ENCODE measurements around the gene SIX2.
A peak's percentile ranks its signal among the peaks of the same experiment; 100 is the strongest.

The SIX2 gene

DNA sequence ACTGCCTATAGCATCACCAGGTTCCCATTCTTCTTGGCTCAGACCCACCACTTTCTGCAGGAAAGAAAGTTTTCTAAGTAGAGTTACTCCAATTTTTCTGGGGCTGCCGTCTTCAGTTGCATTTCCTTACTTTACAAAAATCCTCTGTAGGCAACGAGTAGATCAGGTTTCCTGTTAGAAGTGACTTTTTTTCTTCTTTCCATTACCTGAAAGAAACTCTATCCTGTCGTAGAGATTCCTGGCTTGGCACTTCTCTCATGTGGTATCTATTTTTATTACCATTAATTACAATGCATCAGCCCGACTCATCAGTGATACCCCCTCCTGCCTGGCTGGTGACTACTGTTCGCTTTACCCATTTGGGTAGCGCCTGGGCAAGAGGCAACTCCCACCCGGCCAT lies 5.6 kb upstream of the SIX2 start:
- no peak for DNase-seq

DNA sequence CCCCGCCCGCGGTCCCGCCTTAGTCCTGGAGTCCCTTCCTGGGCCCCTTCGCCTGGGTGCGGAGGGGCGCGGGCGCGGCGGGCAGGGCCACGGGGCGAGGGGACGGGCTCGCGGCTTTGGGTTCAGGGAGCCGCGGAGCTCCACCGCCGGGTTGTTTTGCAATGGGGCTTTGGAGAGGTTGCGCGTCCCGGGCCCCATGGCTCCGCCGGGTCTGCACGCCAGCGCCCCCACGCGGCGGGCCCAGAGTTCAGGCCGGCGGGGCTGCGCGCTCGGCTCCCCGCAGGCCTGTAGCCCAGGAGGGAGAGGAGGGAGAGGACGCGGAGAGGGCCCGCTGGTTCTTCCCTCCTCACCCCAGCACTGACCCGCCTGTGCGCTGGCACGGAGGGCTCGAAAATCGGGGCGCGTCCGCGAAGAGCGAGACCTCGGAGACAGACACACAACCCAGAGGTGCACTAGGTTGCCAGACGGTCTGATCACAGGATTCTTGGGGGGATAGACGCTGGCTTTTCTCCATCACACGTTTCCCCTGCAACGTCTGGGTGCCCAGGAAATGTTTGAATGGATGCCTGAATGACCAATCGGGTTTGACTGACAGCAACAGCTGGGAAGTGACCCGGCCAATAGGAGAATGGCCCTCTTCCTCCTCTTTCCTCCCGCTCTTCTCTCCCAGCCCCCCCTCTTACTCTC lies 4.9 kb upstream of the SIX2 start:
- DNase-seq = peak; percentile 80

DNA sequence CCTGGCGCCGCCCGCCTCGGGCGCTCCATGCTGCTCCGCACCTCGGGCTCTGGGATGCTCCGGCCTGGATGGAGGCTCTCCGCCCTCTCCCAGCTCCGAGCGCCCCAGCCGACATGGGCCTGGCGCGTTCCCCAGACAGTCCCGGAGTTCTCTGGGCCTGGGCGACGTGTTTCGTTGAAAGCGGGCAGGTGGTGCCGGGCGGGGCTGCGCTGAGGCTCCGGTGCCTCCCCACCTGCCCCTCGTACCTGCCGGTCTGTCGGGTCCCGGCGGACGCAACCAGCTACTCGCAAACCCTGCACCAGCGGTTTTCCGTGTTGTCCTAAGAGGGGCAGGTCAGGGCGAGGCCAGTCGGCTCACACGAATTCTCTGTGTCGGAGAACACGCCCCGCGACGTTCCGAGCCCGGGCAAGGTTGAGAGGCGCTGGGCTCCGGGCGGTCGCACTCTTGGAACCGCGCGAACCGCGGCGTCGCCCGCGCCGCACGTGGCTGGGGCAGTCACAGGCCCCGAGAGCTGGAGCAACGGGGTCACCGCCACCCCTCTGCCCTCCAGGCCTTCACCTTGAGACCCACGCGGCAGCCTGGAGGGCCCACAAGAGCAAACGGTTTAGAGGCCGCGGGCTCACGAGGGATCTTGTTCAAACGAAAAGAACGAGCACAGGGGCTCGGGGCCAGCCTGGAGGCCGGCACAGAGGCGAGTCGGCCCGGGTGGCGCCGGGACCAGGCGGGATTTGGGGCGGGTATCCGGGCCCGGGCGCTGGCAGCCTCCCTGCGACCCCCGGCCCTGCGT lies 4.2 kb upstream of the SIX2 start:
- DNase-seq = no peak

DNA sequence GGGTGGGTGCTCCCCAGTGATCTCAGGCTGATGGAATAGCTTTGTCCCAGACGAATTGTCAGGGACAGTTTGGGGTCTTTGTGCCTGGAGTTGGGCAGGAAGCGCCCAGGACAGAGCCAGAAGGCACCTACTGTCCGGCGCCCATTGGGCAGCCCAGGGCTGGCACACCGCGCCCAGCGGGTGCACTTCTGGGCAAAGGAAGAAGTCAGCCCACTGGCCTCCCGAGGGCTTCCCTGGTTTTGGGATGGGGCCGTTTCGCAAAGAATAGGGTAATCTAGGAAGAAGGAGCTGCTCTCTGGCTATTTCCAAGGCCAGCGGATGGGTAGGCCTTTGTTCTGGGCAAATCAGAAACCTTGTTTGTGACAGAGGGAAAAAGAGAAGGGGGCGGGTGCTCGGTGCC lies 3.5 kb upstream of the SIX2 start:
- no peak for DNase-seq

DNA sequence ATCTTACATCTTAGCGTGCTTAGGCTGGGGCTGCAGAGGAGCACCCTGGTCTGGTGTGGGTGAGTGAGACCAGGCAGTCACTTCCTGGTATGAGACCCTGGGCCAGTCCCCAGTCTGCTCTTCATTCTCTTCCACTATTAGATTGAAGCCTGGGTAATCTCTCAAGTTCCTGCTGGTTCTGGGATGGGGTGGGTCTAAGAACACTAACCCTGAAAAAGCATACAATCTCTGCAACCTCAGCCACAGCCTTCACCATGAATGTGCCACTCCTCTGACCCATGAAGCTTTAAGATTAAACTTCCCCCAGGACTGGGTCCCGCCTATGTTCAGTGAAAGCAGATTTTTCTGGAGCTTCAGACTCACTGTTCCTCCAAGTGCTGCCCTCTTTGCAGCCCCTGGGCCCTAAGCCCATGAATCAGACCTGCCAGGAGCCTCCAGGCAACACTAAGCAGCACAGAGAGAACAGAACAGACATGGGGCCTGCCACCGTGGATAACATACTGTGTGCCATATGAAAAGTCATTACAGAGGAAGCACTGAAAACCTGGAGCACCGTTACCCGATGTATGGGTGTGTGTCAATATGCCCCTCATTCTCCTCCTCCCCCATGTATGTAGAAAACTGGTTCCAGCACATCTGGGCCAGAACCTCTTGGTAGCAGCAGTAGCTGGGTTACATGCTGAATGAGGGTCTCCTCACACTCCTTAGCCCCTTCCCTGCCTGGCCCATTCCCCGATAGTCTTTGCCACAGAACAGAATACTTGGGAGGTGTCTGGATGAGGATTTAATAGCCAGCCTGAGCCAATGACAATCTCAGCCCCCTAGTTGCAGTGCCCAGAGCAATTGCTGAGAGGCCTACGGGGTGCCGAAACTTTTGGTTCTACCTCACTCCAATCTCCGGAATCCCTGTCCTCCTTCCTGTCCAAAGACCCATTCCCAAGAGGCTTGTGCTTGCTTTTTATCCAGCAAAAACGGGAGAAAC lies 2.7 kb upstream of the SIX2 start:
- no peak for DNase-seq

DNA sequence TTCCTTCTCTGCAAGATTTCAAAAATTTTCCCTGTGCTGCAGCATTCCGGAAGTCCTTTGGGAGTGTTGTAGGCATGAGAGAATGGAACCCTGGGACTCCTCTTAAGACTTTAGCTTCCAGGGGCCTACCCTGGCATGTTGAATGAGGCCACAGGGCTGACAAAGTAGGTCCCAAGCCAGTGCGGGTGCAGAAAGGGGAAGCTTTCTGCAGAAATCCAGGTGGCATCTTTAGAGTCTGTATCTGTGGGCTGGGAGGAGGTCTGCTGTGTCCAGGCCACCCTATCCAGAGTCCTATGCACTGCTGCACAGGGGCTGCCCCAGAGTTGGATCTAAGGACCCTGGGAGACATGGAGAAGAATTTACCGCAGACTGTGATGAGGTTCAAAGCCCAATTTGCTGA lies 1.9 kb upstream of the SIX2 start:
- no peak for DNase-seq

DNA sequence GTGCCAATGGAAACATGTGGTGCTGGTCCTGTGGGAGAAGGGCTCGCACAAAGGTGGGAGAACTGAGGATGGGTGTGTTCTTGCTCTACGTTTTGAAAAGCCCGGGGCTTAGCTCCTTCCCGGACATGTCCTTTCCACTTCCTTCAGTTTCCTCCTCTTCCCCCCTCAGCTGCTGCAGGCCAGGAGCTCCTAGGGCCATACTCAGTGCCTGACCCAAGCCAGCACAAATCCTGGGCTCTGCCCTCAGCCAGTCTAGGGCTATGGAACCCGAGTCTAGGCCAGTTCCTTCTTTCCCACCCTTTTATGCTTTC lies 1.4 kb upstream of the SIX2 start:
- peak; percentile 46 for DNase-seq

DNA sequence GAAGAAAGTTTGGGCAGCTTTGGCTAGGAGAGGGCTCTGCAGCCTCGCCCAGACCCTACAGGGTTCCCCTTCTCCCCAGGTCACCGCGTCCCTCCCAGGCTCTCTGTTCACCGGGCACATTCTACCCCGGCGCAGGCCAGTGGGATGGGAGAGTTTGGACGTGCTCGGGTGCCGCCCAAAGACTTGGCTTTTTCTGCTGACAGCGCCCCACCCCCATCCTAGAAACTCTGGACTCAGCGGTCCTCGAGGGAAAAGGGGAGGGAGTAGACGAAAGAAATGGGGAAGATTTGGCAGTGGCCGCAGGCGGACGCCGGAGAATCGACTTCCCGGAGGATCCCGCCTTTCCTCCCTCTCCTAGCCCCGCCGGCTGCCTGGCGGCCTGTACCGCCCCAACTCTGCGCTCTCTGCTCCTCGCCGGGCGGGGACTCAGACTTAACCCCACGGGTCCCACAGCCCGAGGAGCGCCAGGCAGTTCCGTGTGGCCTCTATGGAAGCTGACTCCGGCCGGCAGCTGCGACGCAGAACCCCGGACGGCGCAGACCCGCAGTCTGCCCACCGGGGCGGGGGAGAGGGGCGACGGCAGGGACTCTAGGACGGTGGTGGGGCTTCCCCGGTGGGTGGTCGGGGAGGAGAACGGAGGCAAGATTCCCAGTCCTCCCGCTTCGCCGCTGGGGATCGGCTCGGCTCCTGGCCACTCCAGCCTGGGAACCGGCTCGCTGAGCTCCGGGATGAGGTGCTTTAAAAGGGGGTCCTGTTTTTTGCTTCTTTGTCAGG lies 863 bp upstream of the SIX2 start:
- peak; percentile 71 for DNase-seq

DNA sequence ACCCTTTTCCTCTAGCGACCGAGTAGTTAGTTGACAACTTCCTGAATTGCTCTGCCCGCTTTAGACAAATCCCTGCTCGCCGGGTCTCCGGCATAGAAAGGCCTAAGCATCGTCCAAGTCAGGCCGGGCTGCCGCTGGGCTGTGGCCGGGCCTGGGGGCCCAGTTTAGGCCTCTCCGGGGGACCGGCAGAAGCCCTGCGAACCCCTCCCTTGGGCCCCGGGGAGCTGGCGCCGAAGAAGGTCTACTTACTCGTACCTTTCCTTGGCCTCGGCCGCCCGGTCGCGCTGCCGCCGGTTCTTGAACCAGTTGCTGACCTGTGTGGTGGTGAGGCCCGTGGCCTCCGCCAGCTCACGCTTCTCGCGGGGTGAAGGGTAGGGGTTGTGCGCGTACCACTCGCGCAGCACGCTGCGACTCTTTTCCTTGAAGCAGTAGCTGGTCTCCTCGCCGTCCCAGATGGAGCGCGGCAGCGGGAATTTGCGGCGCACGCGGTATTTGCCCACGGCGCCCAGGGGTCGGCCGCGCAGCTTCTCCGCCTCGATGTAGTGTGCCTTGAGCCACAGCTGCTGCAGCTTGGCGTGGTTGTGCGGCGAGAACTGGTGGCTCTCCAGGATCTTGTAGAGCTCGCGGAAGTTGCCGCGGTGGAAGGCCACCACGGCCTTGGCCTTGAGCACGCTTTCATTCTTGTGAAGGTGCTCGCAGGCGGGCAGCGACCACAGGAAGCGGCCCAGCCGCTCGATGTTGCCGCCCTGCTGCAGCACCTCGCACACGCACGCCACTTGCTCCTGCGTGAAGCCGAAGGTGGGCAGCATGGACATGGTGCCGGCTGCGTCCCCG lies 739 bp downstream of the SIX2 start:
- DNase-seq = peak; percentile 34

DNA sequence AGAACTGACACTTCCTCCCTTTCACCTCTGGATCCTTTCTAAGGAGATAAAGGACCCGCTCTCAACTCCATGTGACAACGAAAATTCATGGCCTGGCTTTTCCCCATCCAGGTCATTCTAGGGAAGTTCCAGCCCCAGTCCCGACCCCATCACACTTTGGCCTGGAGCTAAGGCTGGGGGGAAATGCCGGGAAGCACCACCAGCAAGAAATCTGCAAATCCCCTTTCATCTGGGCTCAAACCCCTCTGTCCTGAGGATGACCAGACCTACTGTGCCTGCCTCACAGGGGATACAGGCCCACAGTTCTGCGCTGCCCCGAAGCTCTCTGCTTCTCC lies 1.3 kb downstream of the SIX2 start:
- no peak for DNase-seq

DNA sequence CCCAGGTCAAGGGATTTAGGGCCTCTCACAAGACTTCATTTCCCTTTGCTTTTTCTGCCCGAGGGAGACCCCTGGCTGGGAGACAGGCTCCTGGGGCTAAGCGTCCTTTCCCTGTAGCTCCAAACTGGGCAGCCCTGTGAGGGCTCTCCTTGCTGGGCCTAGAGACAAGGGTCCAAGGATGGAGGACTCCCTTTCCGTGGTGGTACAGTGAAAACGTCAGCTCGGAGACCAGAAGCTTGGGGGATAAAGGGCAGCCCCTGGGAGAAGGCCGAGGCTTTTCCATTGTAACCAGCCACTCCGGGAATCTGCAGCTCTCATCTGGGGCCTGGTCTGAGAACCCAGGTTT lies 2.3 kb downstream of the SIX2 start:
- DNase-seq = no peak

DNA sequence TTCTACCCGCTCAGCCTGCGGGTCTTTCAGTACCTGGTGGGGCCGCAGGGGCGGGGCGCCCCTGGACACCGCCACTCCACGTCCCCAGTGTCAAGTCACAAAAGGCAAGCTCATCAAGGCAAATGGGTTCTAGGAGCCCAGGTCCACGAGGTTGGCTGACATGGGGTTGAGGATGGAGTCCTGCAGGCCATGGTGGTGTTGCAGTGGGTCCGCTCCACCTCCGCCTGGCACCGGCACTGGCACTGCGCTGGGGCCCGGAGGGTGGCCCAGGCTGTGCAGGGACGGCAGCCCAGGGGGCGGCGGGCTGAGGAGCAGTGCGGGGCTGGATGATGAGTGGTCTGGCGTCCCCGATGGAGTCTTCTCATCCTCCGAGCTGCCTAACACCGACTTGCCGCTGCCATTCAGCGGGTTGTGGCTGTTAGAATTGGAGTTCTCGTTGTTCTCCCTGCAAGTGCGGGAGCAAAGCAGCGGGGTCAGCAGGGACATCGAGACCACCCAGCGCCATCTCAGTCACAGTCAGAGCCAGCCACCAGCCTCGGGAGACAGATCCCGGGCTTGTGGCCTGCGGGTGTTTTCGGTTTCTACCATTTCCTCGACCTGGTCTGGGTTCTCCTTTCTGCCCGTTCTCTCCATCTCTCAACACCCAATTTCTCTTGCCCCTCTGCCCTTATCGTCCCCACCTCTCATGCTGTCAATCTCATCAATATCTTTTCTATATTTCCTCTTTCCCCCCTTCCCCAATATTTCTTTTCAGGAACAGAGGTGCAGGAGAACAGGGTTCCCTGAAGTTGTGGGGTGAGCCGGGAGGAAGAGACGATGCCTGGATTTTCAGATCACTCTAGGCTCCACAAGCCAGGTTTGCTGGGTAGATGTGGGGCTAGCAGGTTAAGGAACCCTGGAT lies 3.0 kb downstream of the SIX2 start:
- DNase-seq = no peak

DNA sequence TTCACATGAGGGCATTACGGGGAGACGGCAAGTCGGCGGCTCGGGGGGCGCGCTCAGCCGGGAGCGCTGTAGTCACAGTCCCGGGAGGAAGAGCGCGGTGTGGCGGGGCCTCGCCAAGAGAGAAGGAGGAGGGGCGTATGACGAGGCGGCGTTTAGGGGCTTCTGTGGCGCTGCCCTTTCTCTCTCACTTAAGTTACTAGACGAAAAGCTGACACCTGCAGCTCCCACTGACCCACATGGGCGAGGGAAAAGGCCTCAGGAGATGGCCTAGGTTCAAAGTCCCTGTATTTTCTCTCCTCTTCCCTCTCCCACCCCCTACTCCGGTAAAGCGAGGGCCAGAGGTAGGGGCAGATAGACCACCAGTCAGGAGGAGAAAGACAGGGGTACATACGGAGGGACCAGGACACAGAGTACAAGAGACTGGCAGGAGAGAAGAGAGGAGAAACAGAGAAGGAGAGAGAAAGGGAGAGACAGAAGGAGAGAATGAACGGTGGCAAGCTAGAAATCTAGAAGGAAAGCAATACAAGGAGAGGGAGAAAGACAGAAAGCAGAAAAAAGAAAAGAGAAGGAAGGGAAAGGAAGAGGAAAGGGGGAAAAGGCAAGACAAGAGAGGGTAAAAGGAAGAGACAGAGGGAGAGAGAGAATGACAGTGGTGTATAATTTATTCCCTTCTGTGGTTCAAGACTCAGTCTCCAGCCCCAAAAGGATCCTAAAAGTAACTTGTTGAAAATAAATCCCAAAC lies 3.8 kb downstream of the SIX2 start:
- no peak for DNase-seq

DNA sequence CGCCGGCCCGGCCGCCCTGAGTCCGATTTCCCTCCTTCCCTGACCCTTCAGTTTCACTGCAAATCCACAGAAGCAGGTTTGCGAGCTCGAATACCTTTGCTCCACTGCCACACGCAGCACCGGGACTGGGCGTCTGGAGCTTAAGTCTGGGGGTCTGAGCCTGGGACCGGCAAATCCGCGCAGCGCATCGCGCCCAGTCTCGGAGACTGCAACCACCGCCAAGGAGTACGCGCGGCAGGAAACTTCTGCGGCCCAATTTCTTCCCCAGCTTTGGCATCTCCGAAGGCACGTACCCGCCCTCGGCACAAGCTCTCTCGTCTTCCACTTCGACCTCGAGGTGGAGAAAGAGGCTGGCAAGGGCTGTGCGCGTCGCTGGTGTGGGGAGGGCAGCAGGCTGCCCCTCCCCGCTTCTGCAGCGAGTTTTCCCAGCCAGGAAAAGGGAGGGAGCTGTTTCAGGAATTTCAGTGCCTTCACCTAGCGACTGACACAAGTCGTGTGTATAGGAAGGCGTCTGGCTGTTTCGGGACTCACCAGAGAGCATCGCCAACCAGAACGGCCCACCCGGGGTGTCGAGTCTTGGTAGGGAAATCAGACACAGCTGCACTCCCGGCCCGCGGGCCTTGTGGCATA lies 4.6 kb downstream of the SIX2 start:
- no peak for DNase-seq

DNA sequence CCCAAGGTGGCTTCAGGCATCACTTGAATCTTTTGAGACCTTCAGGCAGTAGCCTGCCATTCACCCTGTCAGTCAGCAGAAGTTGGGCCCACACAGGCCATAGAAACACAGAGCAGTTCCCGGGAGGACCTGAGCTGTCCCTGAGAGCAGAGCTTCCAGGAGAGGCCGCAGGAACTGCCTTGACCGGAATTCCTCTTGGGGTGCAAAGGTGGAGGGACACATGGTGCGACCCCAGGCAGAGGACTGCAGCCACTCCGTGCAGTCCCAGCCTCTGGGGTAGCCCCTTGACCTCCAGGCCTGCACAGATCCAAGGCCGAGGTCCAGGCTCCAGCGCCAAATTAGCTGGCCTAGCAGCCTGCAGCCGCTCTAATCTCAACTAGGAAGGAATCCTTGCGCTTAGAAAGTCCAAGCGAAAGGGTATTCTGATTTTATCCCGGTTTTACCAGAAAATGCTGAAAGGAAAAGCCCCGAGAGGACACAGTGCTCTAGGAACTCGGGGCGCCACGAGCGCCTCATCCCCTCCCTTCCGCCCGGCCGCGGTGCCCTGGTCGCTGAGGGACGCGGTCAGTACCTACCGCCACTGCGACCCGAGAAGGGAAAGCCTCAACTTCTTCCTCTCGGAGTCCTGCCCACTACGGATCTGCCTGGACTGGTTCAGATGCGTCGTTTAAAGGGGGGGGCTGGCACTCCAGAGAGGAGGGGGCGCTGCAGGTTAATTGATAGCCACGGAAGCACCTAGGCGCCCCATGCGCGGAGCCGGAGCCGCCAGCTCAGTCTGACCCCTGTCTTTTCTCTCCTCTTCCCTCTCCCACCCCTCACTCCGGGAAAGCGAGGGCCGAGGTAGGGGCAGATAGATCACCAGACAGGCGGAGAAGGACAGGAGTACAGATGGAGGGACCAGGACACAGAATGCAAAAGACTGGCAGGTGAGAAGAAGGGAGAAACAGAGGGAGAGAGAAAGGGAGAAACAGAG lies 5.4 kb downstream of the SIX2 start:
- no peak for DNase-seq

DNA sequence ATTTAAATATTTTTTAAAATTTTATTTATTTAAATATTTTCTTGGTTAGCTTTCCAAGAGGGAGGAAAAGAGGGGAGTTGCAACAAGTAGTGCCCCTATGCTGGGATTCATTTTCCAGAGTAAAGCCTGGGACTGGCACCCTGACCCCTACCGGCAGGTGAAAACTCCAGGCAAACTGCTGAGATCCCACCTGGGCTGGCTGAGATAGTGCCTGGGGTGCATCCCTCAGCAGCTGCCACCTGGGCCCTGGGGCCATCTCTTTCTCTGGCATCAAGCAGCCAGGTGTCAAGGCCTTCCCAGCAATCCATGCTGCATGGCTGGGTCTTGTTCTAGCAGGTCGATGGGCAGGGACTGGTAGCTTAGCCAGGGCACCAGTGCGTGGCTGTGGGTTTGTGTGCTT lies 6.6 kb downstream of the SIX2 start:
- DNase-seq = no peak

DNA sequence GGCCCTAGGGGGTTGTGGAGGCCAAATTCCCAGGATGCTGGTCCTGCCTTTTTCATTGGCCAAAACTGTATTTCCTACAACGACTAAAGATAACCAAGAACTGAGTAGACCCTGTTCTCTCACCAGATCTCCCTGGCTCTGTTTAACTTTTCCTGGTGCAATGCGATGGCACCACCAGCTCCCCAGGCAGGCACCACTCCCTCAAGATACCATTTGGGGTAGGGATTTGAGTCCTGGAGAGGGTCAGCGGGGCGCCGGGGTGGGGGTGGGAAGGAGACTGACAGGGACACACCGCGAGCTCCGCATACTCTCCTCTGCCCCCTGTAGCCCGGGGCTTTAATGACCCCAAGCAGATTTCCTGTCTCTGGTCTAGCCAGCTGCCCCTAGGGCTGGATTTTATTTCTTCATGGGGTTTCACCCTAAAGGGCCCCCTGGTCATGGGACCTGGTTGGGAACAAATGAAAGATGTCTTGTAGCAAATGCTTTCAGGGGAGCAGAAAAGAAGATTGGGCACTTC lies 7.3 kb downstream of the SIX2 start:
- DNase-seq = no peak

Data from NCI-H82 (cell line).